Frontal cortex (tissue), 4 donors: ENCODE measurements around the gene INPP5E. TPM values are rescaled to one million over a fixed set of nuclear protein-coding genes. Genes with fewer than 3 reads are reported as not detected.
"Not testable (repeated sequence)": the region's sequence is repeated elsewhere in the genome, so short reads cannot be mapped to it uniquely, and the experiment has no call there.

ENCODE experiments used
- DNase-seq, 2 donors: peaks; one replicate each; pipeline ENCODE4 v3.0.0; 2012; ENCODE audit warnings: low spot score in 2 of 2
- FAIRE-seq: peaks from 2 replicates; lab custom pipeline; 2012; peaks lifted over from hg19 to GRCh38; lab: Jason Lieb, UNC
- total RNA-seq: library from RNA; depleted of rRNA; stranded (reverse); fragments of >200 nt; gene quantifications from one replicate; pipeline ENCODE4 v1.2.3, GENCODE V29; 2014
- donor health status: control.
- donor health status: control.
- donor health status: control.

The INPP5E gene
- total RNA-seq, 1 donor from 2014 or later: 10.2 TPM

GRCh38 chr9:136409557-136410455, 29.8 kb downstream of the INPP5E start:
- DNase-seq: peak in 1 of 2 donors; percentile 62
- FAIRE-seq: no peak

GRCh38 chr9:136407911-136408310, 31.7 kb downstream of the INPP5E start:
- DNase-seq (no peak), FAIRE-seq (no peak)

- not testable (repeated sequence) for FAIRE-seq, DNase-seq
Observed at GRCh38 chr9:136407061-136407460, 32.6 kb downstream of the INPP5E start.

- not testable (repeated sequence) for FAIRE-seq
Observed at GRCh38 chr9:136405904-136406303, 33.7 kb downstream of the INPP5E start.

GRCh38 chr9:136405481-136405880, 34.2 kb downstream of the INPP5E start:
- FAIRE-seq: no peak
- no peak for DNase-seq

More at GRCh38 chr9:136405904-136406303, 33.7 kb downstream of the INPP5E start:
- DNase-seq: not testable (repeated sequence)

- no peak for DNase-seq
- no peak for FAIRE-seq
Observed at GRCh38 chr9:136404801-136405136, 34.9 kb downstream of the INPP5E start.

- DNase-seq: no peak
- no peak for FAIRE-seq
Observed at GRCh38 chr9:136403915-136404800, 35.5 kb downstream of the INPP5E start.

GRCh38 chr9:136403538-136403914, 36.1 kb downstream of the INPP5E start:
- FAIRE-seq: no peak

GRCh38 chr9:136402067-136402466, 37.6 kb downstream of the INPP5E start:
- DNase-seq (no peak), FAIRE-seq (no peak)

More at GRCh38 chr9:136403538-136403914, 36.1 kb downstream of the INPP5E start:
- no peak for DNase-seq

- FAIRE-seq (no peak), DNase-seq (no peak)
Observed at GRCh38 chr9:136401173-136401922, 38.3 kb downstream of the INPP5E start.

- DNase-seq: peak; percentile 98 to 99
- FAIRE-seq: no peak
Observed at GRCh38 chr9:136400038-136400834, 39.4 kb downstream of the INPP5E start, which contains the start of gene SNAPC4. Gene SNAPC4 (minus strand): TSS chr9:136400170. CDS start chr9:136398428, 1,742 bp downstream.

- DNase-seq (no peak), FAIRE-seq (no peak)
Observed at GRCh38 chr9:136399176-136400037, 40.2 kb downstream of the INPP5E start.

GRCh38 chr9:136398286-136398685, 41.4 kb downstream of the INPP5E start:
- FAIRE-seq (no peak), DNase-seq (no peak)

- no peak for FAIRE-seq
- no peak for DNase-seq
Observed at GRCh38 chr9:136397643-136398042, 42.0 kb downstream of the INPP5E start.

GRCh38 chr9:136396219-136396515, 43.5 kb downstream of the INPP5E start:
- FAIRE-seq: no peak
- DNase-seq: no peak

GRCh38 chr9:136395345-136396218, 44.1 kb downstream of the INPP5E start:
- DNase-seq: no peak
- FAIRE-seq: no peak

- DNase-seq (no peak), FAIRE-seq (no peak)
Observed at GRCh38 chr9:136395020-136395340, 44.7 kb downstream of the INPP5E start.
